ENCODE measurements around the gene CCDC182. TPM values are rescaled to one million over a fixed set of nuclear protein-coding genes. Genes with fewer than 3 reads are reported as not detected.

The CCDC182 gene
- total RNA-seq, 1 donor from 2014 or later = 0.31 TPM

DNA sequence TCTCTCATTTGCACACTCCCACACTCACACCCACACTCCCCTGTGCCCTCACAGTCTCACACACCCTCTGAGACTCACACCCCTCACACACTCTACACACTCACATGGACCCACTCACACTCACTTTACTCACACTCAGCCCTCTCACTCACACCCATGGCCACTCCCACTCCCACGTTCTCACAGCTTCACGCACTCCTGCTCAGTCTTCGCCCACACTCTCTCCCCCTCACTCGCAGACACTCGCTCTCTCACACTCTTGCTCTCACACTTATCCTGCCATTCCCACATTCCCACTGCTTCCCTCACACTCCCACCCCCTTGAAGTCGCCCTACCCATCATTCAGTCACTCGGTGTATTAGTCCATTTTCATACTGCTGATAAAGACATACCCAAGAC lies 47.9 kb downstream of the CCDC182 start:
- no peak for DNase-seq

DNA sequence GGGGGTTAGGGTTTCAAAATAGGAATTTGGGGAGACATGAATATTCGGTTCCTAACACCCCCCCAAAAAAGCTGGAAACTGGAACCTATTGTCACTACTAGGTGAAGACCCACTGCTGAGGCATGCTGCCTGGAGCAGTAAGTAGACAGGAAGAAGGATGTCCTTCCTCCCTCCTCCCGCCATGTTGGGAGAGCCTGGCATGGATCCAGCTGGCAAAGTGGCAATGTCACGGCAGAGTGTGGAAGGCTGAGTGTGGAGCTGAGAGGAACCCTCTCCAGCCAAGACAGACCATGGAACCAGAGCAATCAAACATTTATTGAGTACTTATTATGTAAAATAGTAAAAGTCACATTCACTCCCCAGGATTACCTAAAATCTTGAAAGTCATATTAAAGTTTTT lies 49.0 kb downstream of the CCDC182 start:
- DNase-seq = no peak

Small RNA genes lying within 50 kb of the gene (small RNA-seq; reads per million reads assigned to genes)
- 0.32 reads per million, percentile 18 among the genes with 10 or more reads in this experiment for gene RN7SKP94

Other genes starting within 250 kb of the CCDC182 start
- 27.9 TPM for gene MRPS23, start 104.7 kb upstream of the CCDC182 start, total RNA-seq
- gene CUEDC1, start 210.1 kb upstream of the CCDC182 start, total RNA-seq = 10.9 TPM
- 71.1 TPM for gene VEZF1, start 243.0 kb upstream of the CCDC182 start, total RNA-seq

Measured in occipital lobe (tissue), 3 donors.